Suprapubic skin (tissue), 4 donors: ENCODE measurements around the gene EPHA6.

Experiments used
- CTCF ChIP-seq, 2 donors: fragments of 200-600 bp in 1 of 2; fragments of 450-650 bp in 1 of 2; sonication (generic) in 1 of 2; IDR thresholded peaks; one replicate each; pipeline ENCODE4 v1.5.1; 2016 to 2019; ENCODE audit warnings: antibody characterized with exemption in 2 of 2, mild to moderate bottlenecking in 1 of 2, moderate library complexity in 1 of 2
- POLR2A ChIP-seq, 2 donors: fragments of 450-650 bp; IDR thresholded peaks; one replicate each; pipeline ENCODE4 v1.6.1; 2017; ENCODE audit warnings: antibody characterized with exemption in 2 of 2, mild to moderate bottlenecking in 2 of 2, moderate library complexity in 2 of 2
- POLR2AphosphoS5 ChIP-seq, 3 donors: sonication (generic); formaldehyde crosslinking; IDR thresholded peaks; one replicate each; pipeline ENCODE4 v1.6.1; 2017; ENCODE audit warnings: antibody characterized with exemption in 3 of 3

- no peak for TF ChIP-seq CTCF (IDR thresholded peaks at IDR 0.05)
- TF ChIP-seq POLR2A (IDR thresholded peaks at IDR 0.05) = no peak
- TF ChIP-seq POLR2AphosphoS5 (IDR thresholded peaks at IDR 0.05) = no peak
These were observed 833.1 kb downstream of the EPHA6 start for GRCh38 chr3:97647441-97647982.
